HepG2 (cell line): ENCODE measurements around the gene VIPR1. TPM values are rescaled to one million over a fixed set of nuclear protein-coding genes. Genes with fewer than 3 reads are reported as not detected.

ENCODE experiments used
- ATAC-seq: fragments of 200-7000 bp; cut with Tn5 transposase; 3 replicates; pipeline ENCODE4 v1.9.1; 2020; ENCODE audit warnings: mild to moderate bottlenecking, moderate library complexity
- BruUV-seq: library from RNA; stranded (reverse); fragments of 400-500 nt; replicated peaks from 2 replicates; lab custom pipeline; 2021; lab: Mats Ljungman, UMichigan
- CTCF ChIA-PET: fragments of 300-600 bp; formaldehyde crosslinking; extraction: SDS; loops from one replicate; lab custom pipeline; 2021; ENCODE audit warnings: low total read pairs, inconsistent platforms, low intra/inter-chr PET ratio; lab: Yijun Ruan, JAX
- POLR2A ChIA-PET: fragments of 350-600 bp; sonication (Branson Sonifier 250); formaldehyde crosslinking; loops from one replicate; lab custom pipeline; 2020; ENCODE audit warnings: antibody characterized with exemption, inconsistent platforms; lab: Yijun Ruan, JAX
- DNase-seq: peaks from one replicate; pipeline ENCODE4 v3.0.0-alpha.2; 2015; ENCODE audit warnings: low spot score
- FAIRE-seq: peaks from 3 replicates; lab custom pipeline; 2011; peaks lifted over from hg19 to GRCh38; lab: Jason Lieb, UNC
- H2AFZ ChIP-seq: one replicate; pipeline ENCODE4 v1.6.1; 2011; ENCODE audit warnings: low read length, inconsistent platforms
- H3K27ac ChIP-seq: fragments of 300-600 bp; 3 replicates; pipeline ENCODE4 v1.8.0; 2011; ENCODE audit warnings: mixed run types, mild to moderate bottlenecking, mixed read lengths, low read length, inconsistent platforms; ENCODE audit not compliant: insufficient read depth; ENCODE audit errors: extremely low read length
- H3K27me3 ChIP-seq, 2 experiments: fragments of 200-600 bp in 1 of 2; 2 replicates in 1 of 2; 3 replicates in 1 of 2; pipeline versions ENCODE4 v1.6.0 to v1.8.0; 2011; ENCODE audit warnings: low read length in 2 of 2, mild to moderate bottlenecking in 2 of 2, moderate library complexity in 2 of 2, inconsistent platforms in 1 of 2; ENCODE audit not compliant: insufficient read depth in 2 of 2, control insufficient read depth in 1 of 2
- H3K36me3 ChIP-seq, 2 experiments: fragments of 200-600 bp in 1 of 2; replicated peaks in 1 of 2; 2 replicates in 1 of 2; 3 replicates in 1 of 2; pipeline versions ENCODE4 v1.5.1 to v1.8.0; 2011; ENCODE audit warnings: low read length in 2 of 2, inconsistent platforms in 1 of 2; ENCODE audit not compliant: insufficient read depth in 2 of 2, control insufficient read depth in 1 of 2
- H3K4me1 ChIP-seq: 2 replicates; pipeline ENCODE4 v1.5.1; 2012; ENCODE audit warnings: low read length, inconsistent platforms; ENCODE audit not compliant: insufficient read depth
- H3K4me2 ChIP-seq: 2 replicates; pipeline ENCODE4 v1.6.0; 2011; ENCODE audit warnings: low read depth, low read length, inconsistent platforms
- H3K4me3 ChIP-seq, 3 experiments: fragments of 200-600 bp in 1 of 3; sonication (generic), shearing (Covaris generic) in 1 of 3; replicated peaks in 1 of 3; 2 replicates each; pipeline ENCODE4 v1.5.1; 2011 to 2016; ENCODE audit warnings: low read length in 3 of 3, inconsistent platforms in 2 of 3, low read depth in 2 of 3, mild to moderate bottlenecking in 2 of 3, control low read depth in 1 of 3, mixed read lengths in 1 of 3; ENCODE audit not compliant: insufficient read depth in 1 of 3
- H3K79me2 ChIP-seq: one replicate; pipeline ENCODE4 v1.6.1; 2011; ENCODE audit warnings: low read length, inconsistent platforms; ENCODE audit not compliant: insufficient read depth
- H3K9ac ChIP-seq: 2 replicates; pipeline ENCODE4 v1.6.0; 2011; ENCODE audit warnings: mild to moderate bottlenecking, low read depth, low read length, inconsistent platforms; ENCODE audit not compliant: insufficient read depth
- H3K9me3 ChIP-seq: 2 replicates; pipeline ENCODE4 v1.5.1; 2012; ENCODE audit warnings: mild to moderate bottlenecking, low read length
- H4K20me1 ChIP-seq: 2 replicates; pipeline ENCODE4 v1.6.0; 2011; ENCODE audit warnings: inconsistent platforms, mild to moderate bottlenecking, low read length, moderate library complexity; ENCODE audit not compliant: insufficient read depth
- HNRNPUL1 ChIP-seq: fragments of 200-400 bp; formaldehyde crosslinking; IDR thresholded peaks from 2 replicates; pipeline ENCODE4 v1.6.1; 2017; ENCODE audit warnings: low read depth, mild to moderate bottlenecking, low read length, moderate library complexity
- MYNN ChIP-seq: sonication (generic); formaldehyde crosslinking; IDR thresholded peaks from 2 replicates; pipeline ENCODE4 v1.4.0; 2020; ENCODE audit warnings: mild to moderate bottlenecking, low read depth, missing genetic modification reagents
- PLRG1 ChIP-seq: fragments of 450-650 bp; conservative IDR thresholded peaks from 2 replicates; pipeline ENCODE4 v1.6.1; 2016
- RARA ChIP-seq: IDR thresholded peaks from 2 replicates; pipeline ENCODE4 v1.6.1; 2016; ENCODE audit warnings: missing genetic modification reagents, missing compliant biosample characterization
- RFXANK ChIP-seq: IDR thresholded peaks from 2 replicates; pipeline ENCODE4 v1.6.1; 2016
- SCMH1 ChIP-seq: sonication (generic); formaldehyde crosslinking; IDR thresholded peaks from 2 replicates; pipeline ENCODE4 v1.9.0; 2021; ENCODE audit warnings: missing genetic modification reagents, mild to moderate bottlenecking, borderline replicate concordance
- SNAI1 ChIP-seq: sonication (generic); formaldehyde crosslinking; IDR thresholded peaks from 2 replicates; pipeline ENCODE4 v1.5.0; 2020; ENCODE audit warnings: mild to moderate bottlenecking, missing genetic modification reagents, borderline replicate concordance
- ZBTB25 ChIP-seq: IDR thresholded peaks from 2 replicates; pipeline ENCODE4 v1.6.1; 2018; ENCODE audit warnings: missing genetic modification reagents
- ZFAT ChIP-seq: sonication (generic); formaldehyde crosslinking; conservative IDR thresholded peaks from 2 replicates; pipeline ENCODE4 v1.8.1; 2023; ENCODE audit warnings: missing genetic modification reagents, inconsistent platforms
- ZMYM3 ChIP-seq: sonication (generic); formaldehyde crosslinking; IDR thresholded peaks from 2 replicates; pipeline ENCODE4 v1.5.1; 2020; ENCODE audit warnings: mild to moderate bottlenecking, missing genetic modification reagents
- ZNF441 ChIP-seq: sonication (generic); formaldehyde crosslinking; IDR thresholded peaks from 2 replicates; pipeline ENCODE4 v1.7.0; 2021; ENCODE audit warnings: missing genetic modification reagents, borderline replicate concordance
- WGBS: methylation state at CpG from one replicate; pipeline ENCODE4 v1.1.6; 2017; ENCODE audit warnings: low lambda C conversion rate; 5-methylcytosine and 5-hydroxymethylcytosine counted together
- in situ Hi-C: cut with HindIII; loops from 2 replicates; pipeline ENCODE4 v1.10.0; 2017; ENCODE audit warnings: low pct_unique_long_range_greater_than_20kb; ENCODE audit not compliant: extremely low pct_ligation_motif_present
- intact Hi-C: fragments of 100-400 bp; cut with micrococcal nuclease; formaldehyde crosslinking; loops from one replicate; pipeline ENCODE4 v1.10.0; 2022; ENCODE audit not compliant: unreplicated experiment
- polyA plus RNA-seq, 8 experiments: library from polyadenylated mRNA; depleted of rRNA in 3 of 8; stranded (reverse) in 7 of 8; unstranded in 1 of 8; fragments of >200 nt; fragmentation: Illumina TruSeq in 4 of 8; extraction: Trizol in 4 of 8; gene quantifications; 2 replicates each; pipeline versions ENCODE4 v1.2.1 to v1.2.3, GENCODE V29; 2011 to 2016; ENCODE audit warnings: low read depth in 4 of 8, missing spikeins in 1 of 8, mixed read lengths in 1 of 8; ENCODE audit not compliant: insufficient read depth in 1 of 8
- total RNA-seq, 5 experiments: library from RNA; depleted of rRNA; stranded (reverse); fragments of >200 nt; fragmentation: Illumina TruSeq; extraction: Trizol; gene quantifications; 2 replicates each; pipeline ENCODE4 v1.2.3, GENCODE V29; 2016; ENCODE audit warnings: low read depth in 1 of 5
- TF ChIP-seq, protein P1 (sequence below): sonication (generic); formaldehyde crosslinking; IDR thresholded peaks from 2 replicates; pipeline ENCODE4 v1.4.0; 2020; ENCODE audit warnings: mild to moderate bottlenecking, low read depth, missing genetic modification reagents

The VIPR1 gene
- total and polyA plus RNA-seq, 2 of the 13 experiments (the other 11 are each of a cell fraction or from before 2014, with no cell fraction given), result 0.04 to 0.11 TPM

GRCh38 chr3:42513121-42513520 lies 10.7 kb downstream of the VIPR1 start:
- H4K20me1 ChIP-seq, result no peaks in the 10 kb centered on the region
- DNase-seq (no peak), FAIRE-seq (no peak), ATAC-seq (no peak)
- ChIA-PET POLR2A (no interaction called here), CTCF (no interaction called here)
- TF ChIP-seq RARA (CRISPR knock-in tag), result no peak
- no peak for TF ChIP-seq SNAI1 (CRISPR knock-in tag)
- no peak for TF ChIP-seq RFXANK (CRISPR knock-in tag)
- no peak for TF ChIP-seq ZNF441 (CRISPR knock-in tag)
- no peak for TF ChIP-seq SCMH1 (CRISPR knock-in tag)
- TF ChIP-seq PLRG1, result no peak
- TF ChIP-seq HNRNPUL1, result no peak
- TF ChIP-seq MYNN (CRISPR knock-in tag), result no peak
- H3K27ac ChIP-seq, result no peak overlapping the region
- intact Hi-C loops (no loop called here), in situ Hi-C loops (no loop called here)
- no peaks in the 10 kb centered on the region for H3K79me2 ChIP-seq
- no peaks in the 10 kb centered on the region for H3K9me3 ChIP-seq
- no peak overlapping the region for H3K4me2 ChIP-seq
- 59% methylated on average over 3 of the region's 3 CpGs for WGBS
- H3K27me3 ChIP-seq, result peaks cover 0 to 3% of the 10 kb centered on the region in 2 experiments; a peak in 2 of 5 replicates
- no peak overlapping the region for H3K9ac ChIP-seq
- no peak overlapping the region for H2AFZ ChIP-seq
- no TSS peak for BruUV-seq
- H3K36me3 ChIP-seq, result no peaks in the 10 kb centered on the region
- peaks cover 31% of the 10 kb centered on the region for H3K4me1 ChIP-seq
- no peak overlapping the region for H3K4me3 ChIP-seq

- FAIRE-seq, result no peak
- in situ Hi-C loops, result no loop called here
Observed at GRCh38 chr3:42513521-42513920, 11.1 kb downstream of the VIPR1 start.

More at GRCh38 chr3:42513521-42513920, 11.1 kb downstream of the VIPR1 start:
- Histone ChIP-seq H3K27me3 (peaks cover 0 to 2% of the 10 kb centered on the region in 2 experiments; a peak in 1 of 5 replicates), H3K36me3 (no peaks in the 10 kb centered on the region), H3K4me2 (no peak overlapping the region), H3K9ac (no peak overlapping the region), H3K9me3 (no peaks in the 10 kb centered on the region), H3K4me1 (peaks cover 31% of the 10 kb centered on the region), H3K4me3 (no peak overlapping the region), H3K79me2 (no peaks in the 10 kb centered on the region), H4K20me1 (no peaks in the 10 kb centered on the region), H3K27ac (no peak overlapping the region), H2AFZ (no peak overlapping the region)
- no peak for DNase-seq
- POLR2A ChIA-PET, result no interaction called here
- TF ChIP-seq ZMYM3 (no peak), ZFAT (no peak), ZBTB25 (CRISPR knock-in tag) (no peak)
- TF ChIP-seq, protein P1, sequence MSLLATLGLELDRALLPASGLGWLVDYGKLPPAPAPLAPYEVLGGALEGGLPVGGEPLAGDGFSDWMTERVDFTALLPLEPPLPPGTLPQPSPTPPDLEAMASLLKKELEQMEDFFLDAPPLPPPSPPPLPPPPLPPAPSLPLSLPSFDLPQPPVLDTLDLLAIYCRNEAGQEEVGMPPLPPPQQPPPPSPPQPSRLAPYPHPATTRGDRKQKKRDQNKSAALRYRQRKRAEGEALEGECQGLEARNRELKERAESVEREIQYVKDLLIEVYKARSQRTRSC (CRISPR knock-in tag), result no peak
- CTCF ChIA-PET, result no interaction called here
- no CpG with 5 or more reads among the region's 6 CpGs for WGBS
- no TSS peak for BruUV-seq
- intact Hi-C loops, result no loop called here
- no peak for ATAC-seq
